8988T (cell line): ENCODE measurements around the gene KLC3.
"Not testable (repeated sequence)": the region's sequence is repeated elsewhere in the genome, so short reads cannot be mapped to it uniquely, and the experiment has no call there.

Source experiments
- DNase-seq: peaks from one replicate; pipeline ENCODE4 v3.0.0; 2011

The KLC3 gene

DNA sequence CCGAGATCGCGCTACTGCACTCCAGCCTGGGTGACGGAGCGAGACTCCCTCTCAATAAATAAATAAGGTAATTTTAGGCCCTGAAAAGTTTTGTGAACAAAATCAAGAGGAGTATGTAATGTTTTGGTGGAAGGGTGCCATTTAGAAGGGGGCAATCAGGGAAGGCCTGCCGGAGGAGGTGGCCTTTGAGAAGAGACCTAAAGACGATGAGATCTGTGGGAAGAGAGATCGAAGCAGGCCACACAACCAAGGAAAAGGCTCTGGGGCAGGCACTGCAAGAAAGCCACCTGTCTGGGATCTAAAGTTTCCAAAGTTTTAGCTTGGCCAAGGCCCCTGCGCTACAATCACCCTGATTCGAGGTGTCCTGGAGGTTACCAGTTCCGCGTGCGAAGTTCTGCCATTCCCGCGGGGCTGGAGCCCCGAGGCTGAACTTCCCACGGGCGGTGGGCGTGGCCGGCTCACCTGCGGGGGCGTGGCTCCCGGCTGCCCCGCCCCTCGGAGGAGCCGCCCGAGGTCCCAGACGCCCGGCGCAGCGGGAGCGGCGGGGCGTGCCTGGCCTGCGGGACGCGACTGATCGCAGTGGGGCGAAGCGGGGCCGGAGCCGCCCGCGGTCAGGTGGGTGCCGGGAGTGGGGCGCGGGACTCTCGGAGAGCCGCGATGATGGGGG, at the start of gene KLC3:
KLC3 (plus strand) TSS at position 519 of the 667 bp plus-strand sequence. CDS start 4,792 bp downstream, outside the sequence.
- peak; percentile 70 for DNase-seq

DNA sequence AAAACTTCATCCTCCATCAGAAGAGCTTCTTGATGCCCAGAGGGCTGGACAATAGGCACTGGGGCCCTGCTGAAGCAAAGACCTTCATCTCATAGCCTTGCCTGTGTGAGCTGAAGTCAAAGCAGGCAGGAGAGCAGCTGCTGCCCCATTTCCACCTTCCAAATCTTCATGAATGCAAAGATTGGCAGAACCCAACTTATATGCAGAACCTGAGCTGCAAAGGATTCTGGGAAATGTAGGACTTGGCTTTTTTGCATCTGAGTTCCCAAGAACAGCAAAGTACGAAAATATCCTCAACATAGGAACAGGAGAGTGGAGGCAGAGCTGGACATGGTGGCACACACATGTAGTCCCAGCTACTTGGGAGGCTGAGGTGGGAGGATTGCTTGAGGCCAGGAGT, 48.7 kb upstream of the KLC3 start:
- DNase-seq: no peak

DNA sequence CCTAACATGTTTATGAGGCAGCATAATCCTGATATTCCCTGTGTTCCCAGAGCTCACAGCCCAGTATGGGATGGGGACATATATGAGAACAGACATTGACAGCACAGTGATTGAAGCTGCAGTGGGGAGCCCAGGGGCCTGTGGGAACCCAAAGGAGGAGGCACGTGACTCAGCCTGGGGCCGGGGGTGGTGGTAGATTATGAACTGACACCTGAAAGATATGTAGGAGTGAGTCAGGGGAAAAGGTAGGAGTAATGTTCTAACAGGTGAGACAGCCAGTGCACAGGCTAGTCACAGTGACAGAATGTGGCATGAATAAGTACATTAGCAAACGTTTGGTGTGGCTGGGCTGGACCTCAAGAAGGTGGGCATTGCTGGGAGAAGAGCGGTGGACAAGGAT, 46.9 kb upstream of the KLC3 start:
- no peak for DNase-seq

DNA sequence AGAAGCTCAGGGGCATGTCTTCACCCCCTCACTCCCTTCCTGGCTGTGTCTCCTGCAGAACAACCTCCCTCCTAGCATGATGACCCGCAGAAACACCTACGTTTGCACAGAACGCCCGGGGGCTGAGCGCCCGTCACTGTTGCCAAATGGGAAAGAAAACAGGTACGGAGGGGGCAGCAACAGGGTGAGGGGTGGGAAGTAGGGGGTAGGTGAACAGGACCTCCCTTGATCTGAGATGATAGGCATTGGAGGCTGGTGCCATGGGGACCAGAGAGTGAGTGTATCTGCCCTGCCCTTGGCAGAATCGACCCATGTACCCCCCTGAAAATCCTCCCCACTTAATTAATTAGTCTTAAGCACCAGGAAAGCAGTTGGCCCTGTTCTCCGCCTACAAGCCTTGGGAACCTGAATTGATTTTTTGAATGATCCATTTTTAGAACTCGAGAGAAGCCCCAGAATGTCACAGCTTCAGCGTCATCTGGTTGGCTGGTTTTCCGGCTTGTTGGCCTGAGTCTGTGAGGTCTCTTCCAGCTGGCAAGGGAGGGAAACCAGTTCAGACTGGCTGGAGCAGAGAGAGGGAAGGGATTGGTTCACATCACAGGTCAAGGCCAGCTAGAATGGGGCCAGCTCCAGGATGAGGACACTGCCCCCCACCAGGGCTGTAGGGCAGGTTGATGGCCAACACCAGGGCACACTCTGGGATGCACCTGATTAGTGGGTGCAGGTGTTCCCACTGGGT, 46.1 kb upstream of the KLC3 start:
- DNase-seq: no peak

DNA sequence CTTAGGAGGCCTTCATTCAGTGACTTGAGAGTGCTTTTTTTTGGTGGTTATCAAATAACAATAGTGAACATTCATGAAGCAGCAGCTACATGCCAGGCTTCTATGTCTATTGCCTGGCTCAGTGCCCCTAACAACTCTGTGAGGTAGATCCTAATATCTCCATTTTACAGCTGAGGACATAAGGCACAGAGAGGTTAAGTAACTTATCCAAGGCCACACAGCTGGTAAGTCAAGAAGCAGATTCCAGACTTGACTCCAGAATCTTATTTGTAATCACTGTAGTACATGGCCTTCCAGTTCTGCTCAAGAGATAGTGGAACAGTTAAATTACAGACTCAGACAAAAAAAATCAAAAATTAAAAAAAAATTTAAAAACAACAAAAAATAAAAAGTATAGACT, 44.7 kb upstream of the KLC3 start:
- no peak for DNase-seq

DNA sequence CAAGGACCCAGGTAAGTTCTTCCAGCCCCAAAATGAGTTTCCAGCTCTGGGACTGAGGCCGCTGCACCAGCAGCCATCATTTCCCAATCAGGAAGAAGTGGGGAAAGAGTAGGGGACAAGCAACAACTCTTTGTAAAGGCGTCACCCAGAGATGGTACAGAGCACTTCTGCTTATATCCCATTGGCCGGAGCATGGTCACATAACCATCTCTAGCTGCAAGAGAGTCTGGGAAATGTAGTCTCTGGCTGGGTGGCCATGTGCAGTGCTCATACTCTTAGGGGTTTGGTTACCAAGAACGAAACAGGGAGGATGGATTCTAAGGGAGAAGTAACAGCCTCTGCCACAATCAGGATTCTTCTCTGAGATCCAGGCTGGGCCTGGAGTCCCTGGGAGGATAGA, 44.2 kb upstream of the KLC3 start:
- no peak for DNase-seq

DNA sequence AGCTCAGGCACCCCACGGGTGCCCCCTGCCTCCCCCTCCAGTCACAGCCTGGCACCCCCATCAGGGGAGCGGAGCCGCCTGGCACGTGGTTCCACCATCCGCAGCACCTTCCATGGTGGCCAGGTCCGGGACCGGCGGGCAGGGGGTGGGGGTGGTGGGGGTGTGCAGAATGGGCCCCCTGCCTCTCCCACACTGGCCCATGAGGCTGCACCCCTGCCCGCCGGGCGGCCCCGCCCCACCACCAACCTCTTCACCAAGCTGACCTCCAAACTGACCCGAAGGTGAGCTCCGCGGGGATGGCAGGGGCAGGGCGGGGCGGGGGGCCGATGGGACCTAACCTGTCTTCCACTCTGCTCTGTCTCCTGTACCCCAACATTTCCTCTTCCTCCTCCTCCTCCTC, 42.9 kb upstream of the KLC3 start:
- DNase-seq: no peak

DNA sequence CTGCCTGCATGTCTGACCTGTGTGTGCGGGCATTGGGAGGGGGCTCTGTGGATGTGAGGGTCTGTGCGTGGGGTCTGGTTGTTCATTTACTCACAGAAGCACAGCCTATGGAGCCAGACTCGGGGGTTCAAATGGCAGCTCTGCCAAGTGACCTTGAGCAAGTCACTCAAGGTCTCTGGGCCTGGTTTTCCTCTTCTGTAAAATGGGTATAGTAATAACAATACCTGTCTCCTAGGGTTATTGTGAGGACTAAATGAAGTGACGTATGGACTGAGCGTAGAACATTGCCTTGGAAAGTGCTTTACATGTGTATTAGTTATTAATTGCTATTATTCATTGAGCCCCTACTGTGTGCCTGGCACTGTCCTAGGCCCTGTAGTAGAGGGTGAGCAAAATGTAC, 42.3 kb upstream of the KLC3 start:
- no peak for DNase-seq

DNA sequence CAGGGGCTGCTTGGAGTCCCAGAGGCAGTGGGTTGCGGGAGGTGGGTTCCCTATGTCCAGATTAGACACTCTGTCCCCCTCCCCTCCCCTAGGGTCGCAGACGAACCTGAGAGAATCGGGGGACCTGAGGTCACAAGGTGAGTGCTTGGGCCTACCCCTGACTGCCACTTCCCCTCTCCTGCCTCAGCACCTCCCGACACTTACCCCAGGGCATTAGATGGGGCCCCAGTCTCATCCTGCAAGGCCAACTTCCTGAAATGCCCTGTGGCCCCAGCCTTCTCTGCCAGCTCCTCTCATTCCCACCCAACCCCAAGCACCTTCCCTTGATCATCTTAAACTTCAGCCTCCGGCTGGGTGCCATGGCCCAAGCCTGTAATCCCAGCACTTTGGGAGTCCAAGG, 40.8 kb upstream of the KLC3 start:
- no peak for DNase-seq

DNA sequence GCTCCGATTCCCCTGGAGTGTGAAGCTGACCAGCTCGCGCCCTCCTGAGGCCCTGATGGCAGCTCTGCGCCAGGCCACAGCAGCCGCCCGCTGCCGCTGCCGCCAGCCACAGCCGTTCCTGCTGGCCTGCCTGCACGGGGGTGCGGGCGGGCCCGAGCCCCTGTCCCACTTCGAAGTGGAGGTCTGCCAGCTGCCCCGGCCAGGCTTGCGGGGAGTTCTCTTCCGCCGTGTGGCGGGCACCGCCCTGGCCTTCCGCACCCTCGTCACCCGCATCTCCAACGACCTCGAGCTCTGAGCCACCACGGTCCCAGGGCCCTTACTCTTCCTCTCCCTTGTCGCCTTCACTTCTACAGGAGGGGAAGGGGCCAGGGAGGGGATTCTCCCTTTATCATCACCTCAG, 38.1 kb upstream of the KLC3 start:
- DNase-seq: no peak

DNA sequence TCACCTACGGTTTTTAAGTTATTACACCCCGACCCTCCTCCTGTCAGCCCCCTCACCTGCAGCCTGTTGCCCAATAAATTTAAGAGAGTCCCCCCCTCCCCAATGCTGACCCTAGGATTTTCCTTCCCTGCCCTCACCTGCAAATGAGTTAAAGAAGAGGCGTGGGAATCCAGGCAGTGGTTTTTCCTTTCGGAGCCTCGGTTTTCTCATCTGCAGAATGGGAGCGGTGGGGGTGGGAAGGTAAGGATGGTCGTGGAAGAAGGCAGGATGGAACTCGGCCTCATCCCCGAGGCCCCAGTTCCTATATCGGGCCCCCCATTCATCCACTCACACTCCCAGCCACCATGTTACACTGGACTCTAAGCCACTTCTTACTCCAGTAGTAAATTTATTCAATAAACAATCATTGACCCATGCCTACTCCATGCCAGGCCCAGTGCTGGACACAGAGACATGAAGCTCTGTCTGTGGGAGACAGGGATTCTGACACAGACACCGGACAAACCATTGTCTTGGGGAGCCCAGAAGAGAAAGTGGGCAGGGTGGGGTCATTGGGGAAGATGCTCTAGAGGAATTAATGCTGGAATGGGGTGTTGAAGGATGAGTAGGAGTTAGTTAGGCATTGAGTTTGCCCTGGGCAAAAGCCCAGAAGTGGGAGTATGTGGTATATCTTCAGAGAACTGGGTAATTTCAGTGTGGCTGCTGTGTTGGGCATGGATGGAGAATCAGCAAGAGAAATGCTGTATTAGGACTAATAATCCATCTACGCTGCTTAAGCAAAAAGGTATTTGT, 37.1 kb upstream of the KLC3 start:
- no peak for DNase-seq

DNA sequence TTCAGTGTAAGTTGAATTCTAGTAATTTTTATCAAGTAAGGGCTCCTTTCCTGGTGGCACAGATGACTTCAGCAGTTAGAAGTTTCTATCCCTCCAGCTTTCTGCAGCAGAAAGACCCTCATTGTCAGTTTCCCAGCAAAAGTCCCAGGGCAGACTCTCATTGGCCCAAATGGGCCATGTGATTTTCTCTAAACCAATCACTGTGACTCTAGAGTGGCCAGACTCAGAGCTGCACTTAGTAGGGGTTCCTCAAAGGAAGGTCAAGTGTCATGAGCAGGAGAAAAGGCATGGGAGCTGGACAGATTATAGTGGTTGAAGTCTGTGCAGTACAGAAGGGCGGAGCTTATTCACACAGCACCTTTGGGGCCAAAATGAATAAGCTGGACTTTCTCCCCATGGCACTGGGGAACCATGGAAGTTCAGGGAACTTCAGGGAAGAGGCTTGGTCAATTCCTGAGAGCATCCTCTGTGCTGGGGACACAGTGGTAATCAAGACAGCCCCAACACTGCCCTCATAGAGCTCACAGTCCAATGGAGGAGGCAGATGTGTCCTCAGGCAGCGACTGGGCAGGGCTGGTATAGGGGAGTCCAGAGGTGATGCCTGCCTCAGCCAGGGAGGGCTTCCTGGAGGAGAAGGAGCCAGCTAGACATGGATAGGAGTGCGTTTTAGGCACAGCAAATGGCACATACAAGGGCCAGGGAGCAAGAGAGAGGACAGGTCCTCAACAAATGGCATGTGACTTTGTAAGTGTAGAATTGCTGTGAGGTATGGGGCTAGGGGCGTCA, 36.2 kb upstream of the KLC3 start:
- no peak for DNase-seq

DNA sequence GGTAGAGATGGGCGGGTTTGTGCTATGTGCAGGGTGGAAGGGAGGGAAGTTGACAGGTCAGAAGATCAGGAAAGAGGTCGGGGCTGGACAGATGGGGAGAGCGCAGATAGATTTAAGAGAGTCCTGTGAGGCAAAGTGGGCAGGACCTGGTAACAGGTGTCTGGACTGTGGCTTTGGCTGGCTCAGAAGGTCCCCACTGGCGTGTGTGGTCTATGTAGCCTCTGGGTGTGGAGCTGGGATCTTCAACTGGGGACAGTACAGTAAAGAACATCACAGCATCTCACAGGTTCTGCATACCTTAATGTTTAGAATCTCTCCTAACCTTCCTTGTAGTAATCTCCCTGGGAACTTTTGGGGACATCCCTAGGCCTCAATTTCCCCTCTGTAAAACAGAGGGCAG, 35.5 kb upstream of the KLC3 start:
- no peak for DNase-seq

DNA sequence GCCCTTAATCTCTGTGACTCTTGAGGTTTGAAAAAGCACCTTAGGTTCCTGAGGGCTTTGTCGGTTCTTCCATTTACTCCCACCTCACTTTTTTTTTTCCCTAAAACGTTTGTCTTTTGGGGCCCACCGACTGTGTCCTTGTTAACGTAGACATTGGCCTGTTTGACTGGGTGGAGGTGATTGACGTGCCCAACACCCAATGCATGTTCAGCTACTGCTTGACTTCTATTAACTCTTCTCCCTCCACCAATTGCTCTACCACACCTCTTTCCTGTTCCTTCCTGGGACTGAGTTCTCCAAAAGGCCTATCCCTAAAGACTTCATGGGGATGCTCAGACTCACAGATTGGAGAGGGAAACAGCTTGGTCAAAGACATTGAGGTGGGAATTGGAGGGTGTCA, 35.1 kb upstream of the KLC3 start:
- no peak for DNase-seq

DNA sequence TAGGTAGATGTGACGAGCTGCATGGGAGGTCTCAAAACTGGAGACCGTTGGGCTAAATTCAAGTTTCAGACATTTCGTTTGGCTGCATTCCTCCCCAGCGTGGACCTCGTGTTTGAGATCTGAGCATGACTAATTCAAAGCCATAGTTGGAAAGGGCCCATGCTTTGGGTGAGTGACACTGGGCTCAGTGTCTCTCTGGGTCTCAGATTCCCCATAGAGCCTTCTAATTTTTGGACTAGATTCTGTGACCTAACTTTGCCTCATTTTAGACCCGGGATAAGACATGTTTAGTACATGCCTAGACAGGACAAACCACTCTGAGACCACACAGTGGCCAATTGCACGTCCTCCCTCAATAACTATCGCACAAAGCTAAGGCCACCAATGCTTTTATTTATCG, 34.5 kb upstream of the KLC3 start:
- DNase-seq: no peak

DNA sequence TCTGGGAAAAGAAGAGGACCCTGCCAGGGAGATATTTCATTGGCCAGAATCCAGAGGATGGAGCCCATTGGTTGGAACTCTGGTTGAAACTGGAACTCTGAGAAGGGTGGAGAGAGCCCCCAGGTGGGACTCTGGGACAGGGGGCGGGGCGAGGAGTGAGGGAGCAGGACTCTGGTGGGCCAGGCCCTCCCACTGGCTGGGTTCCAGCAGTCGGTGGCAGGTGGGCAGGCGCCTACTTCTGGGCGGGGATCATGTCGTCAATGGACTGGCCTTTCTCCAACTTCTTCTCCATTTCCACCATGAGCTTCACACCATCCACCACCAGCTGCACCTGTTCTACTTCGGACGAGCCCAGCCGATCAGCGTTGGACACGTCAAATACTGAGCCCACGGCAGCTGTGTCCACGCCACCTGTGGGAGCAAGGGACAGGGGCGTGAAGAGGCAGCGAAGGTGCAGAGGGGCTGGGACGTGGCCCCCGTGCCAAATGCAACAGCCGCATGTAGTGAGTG, 34.0 kb upstream of the KLC3 start:
- no peak for DNase-seq

DNA sequence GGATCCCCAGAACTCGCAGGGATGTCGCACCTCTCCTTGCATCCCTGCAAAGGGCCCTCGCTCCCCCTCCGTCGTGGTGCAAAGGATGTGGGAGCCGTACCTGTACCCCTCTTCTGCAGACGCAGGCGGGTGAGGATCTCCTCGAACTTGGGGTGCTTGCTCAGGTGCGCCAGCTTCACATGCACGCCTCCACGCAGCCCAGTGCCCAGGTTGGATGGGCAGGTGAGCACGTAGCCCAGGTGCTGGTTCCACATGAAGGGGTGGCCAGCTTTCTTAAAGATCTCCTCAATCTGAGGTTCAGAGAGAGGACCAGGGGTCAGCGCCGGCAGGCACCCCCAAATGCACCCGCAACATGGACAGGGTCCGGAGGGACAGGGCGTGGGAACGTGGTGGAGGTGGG, 33.2 kb upstream of the KLC3 start:
- DNase-seq: no peak

DNA sequence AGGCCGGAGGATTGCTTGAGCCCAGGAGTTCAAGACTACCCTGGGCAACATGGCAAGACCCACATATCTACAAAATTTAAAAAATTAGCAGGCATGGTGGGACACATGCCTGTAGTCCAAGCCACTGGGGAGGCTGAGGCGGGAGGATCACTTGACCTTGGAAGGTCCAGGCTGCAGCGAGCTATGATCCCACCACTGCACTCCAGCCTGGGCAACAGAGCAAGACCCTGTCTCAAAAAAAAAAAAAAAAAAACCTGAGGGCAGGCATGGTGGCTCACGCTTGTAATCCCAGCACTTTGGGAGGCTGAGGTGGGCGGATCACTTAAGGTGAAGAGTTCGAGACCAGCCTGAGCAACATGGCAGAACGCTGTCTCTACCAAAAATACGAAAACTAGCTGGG, 31.2 kb upstream of the KLC3 start:
- not testable (repeated sequence) for DNase-seq

DNA sequence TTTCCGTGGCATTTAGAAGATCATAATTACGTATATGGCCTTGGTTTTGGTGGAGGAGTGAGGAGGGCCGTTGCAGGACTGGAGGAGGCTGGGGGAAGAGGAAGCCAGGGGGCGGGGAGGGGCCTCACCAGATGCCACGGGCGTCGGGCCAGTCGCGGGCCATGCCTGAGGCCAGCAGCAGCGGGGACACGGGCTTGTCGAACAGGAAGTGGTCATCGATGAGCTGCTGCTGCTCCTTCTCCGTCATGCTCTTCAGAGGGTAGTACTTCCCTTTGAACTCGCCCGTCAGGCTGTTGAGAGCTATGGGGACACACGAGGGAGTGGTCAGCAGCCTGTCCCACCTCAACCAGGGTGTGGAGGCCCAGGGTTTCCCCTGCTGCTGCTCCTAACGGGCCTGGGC, 28.9 kb upstream of the KLC3 start:
- no peak for DNase-seq

DNA sequence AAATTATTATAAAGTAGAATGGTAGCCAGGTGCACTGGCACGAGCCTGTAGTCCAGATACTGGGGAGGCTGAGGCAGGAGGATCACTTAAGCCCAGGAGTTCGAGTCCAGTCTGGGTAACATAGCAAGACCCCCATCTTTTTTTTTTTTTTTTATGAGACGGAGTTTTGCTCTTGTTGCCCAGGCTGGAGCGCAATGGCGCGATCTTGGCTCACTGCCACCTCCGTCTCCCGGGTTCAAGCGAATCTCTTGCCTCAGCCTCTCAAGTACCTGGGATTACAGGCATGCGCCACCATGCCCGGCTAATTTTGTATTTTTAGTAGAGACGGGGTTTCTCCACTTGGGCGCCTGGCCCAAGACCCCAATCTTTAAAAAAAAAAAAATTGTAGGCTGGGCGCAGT, 28.3 kb upstream of the KLC3 start:
- not testable (repeated sequence) for DNase-seq

DNA sequence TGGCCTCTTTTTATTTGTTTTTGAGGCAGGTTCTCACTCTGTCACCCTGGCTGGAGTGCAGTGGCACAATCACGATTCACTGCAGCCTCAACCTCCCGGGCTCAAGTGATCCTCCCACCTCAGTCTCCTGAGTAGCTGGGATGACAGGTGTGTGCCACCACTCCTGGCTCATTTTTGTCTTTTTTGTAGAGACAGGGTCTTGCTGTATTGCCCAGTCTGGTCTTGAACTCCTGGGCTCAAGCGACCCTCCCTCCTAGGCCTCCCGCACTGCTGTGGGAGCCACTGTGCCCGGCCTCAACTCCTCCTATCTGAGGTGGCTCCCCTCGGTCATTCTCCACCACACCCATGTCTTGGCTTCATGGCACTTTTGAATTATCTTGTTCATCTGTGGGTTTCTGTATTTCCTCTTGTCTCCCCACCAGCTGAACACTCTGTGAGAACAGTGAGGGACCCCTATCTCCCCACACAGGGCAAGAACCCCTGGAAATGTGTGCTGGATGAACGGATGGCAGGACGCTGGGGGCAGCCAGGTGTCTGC, 25.8 kb upstream of the KLC3 start:
- DNase-seq: no peak

DNA sequence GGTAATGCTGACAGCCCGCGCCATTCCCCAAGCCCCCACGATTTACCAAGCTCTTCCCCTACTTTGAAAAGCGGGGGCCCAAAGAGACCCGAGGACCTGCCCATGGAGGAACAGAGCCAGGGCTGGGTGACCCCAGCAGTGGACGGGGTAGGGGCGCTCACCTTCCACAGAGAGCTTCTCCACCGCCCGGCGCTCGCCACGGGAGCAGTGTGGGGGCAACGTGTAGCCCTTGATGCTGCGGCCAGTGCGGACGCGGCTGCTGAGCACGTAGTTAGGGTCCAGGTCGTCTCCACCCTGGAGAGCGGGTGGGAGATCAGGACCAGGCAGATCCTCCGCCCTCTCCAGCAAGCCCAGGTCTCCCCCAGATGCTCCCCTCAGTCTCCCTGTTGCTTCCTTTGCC, 25.2 kb upstream of the KLC3 start:
- DNase-seq: no peak
